GM12878 (cell line): Measurements from ENCODE around the gene OR6K3. TPM values are rescaled to one million over a fixed set of nuclear protein-coding genes. Genes with fewer than 3 reads are reported as not detected.

Experiments used
- ATAC-seq: fragments of 200-7000 bp; cut with Tn5 transposase; 3 replicates; pipeline ENCODE4 v1.9.1; 2020; ENCODE audit warnings: mild to moderate bottlenecking, moderate library complexity
- BruUV-seq: library from RNA; stranded (reverse); fragments of 400-500 nt; replicated peaks from 2 replicates; lab custom pipeline; 2021; lab: Mats Ljungman, UMichigan
- CTCF ChIA-PET: fragments of 300-600 bp; sonication (Branson Sonifier 250); formaldehyde crosslinking; extraction: SDS; loops from one replicate; lab custom pipeline; 2021; ENCODE audit warnings: inconsistent platforms; lab: Yijun Ruan, JAX
- POLR2A ChIA-PET: fragments of 350-600 bp; formaldehyde crosslinking; extraction: SDS; loops from one replicate; lab custom pipeline; 2021; ENCODE audit warnings: inconsistent platforms; lab: Charles Lee
- RAD21 ChIA-PET: fragments of 300-600 bp; sonication (Branson Sonifier 250); formaldehyde crosslinking; loops from one replicate; lab custom pipeline; 2023; ENCODE audit warnings: antibody characterized with exemption; ENCODE audit not compliant: unreplicated experiment; lab: Charles Lee
- SMC1A ChIA-PET: fragments of 300-600 bp; sonication (Branson Sonifier 250); formaldehyde crosslinking; loops from one replicate; lab custom pipeline; 2023; ENCODE audit not compliant: unreplicated experiment, uncharacterized antibody; lab: Charles Lee
- DNase-seq: peaks from one replicate; pipeline ENCODE4 v3.0.0-alpha.2; 2011; ENCODE audit warnings: low read depth, low spot score
- FAIRE-seq: peaks from 3 replicates; lab custom pipeline; 2011; peaks lifted over from hg19 to GRCh38; lab: Jason Lieb, UNC
- H2AFZ ChIP-seq: 2 replicates; pipeline ENCODE4 v1.6.0; 2011; ENCODE audit warnings: low read depth, low read length, control low read depth; ENCODE audit not compliant: control insufficient read depth
- H3K27ac ChIP-seq: 2 replicates; pipeline ENCODE4 v1.5.1; 2011; ENCODE audit warnings: control low read depth; ENCODE audit not compliant: control insufficient read depth, insufficient read depth
- H3K27me3 ChIP-seq, 2 experiments: replicated peaks in 1 of 2; 2 replicates each; pipeline versions ENCODE4 v1.6.0 to v1.6.1; 2011; ENCODE audit warnings: low read length in 1 of 2; ENCODE audit not compliant: control insufficient read depth in 2 of 2, insufficient read depth in 2 of 2
- H3K36me3 ChIP-seq, 2 experiments: 2 replicates each; pipeline ENCODE4 v1.5.1; 2011; ENCODE audit warnings: low read length in 1 of 2; ENCODE audit not compliant: control insufficient read depth in 2 of 2, insufficient read depth in 2 of 2
- H3K4me1 ChIP-seq: 2 replicates; pipeline ENCODE4 v1.6.1; 2011; ENCODE audit warnings: mild to moderate bottlenecking, low read length, moderate library complexity, mixed read lengths; ENCODE audit not compliant: control insufficient read depth, insufficient read depth
- H3K4me2 ChIP-seq: 2 replicates; pipeline ENCODE4 v1.6.0; 2011; ENCODE audit warnings: control low read depth; ENCODE audit not compliant: control insufficient read depth, insufficient read depth
- H3K4me3 ChIP-seq: fragments of 200-600 bp; sonication (generic); 2 replicates; pipeline ENCODE4 v1.5.1; 2016
- H3K79me2 ChIP-seq: 2 replicates; pipeline ENCODE4 v1.6.0; 2011; ENCODE audit warnings: low read length; ENCODE audit not compliant: control insufficient read depth, insufficient read depth
- H3K9ac ChIP-seq: 2 replicates; pipeline ENCODE4 v1.8.0; 2011; ENCODE audit warnings: low read length, control low read depth, mixed read lengths; ENCODE audit not compliant: control insufficient read depth, insufficient read depth
- H3K9me3 ChIP-seq: replicated peaks from 3 replicates; pipeline ENCODE4 v1.5.1; 2011; ENCODE audit warnings: mild to moderate bottlenecking, low read length; ENCODE audit not compliant: control insufficient read depth, insufficient read depth
- H4K20me1 ChIP-seq: 2 replicates; pipeline ENCODE4 v1.6.0; 2011; ENCODE audit not compliant: control insufficient read depth, insufficient read depth
- BHLHE40 ChIP-seq, 2 experiments: fragments of 450-650 bp in 1 of 2; IDR thresholded peaks; 2 replicates each; pipeline ENCODE4 v1.6.1; 2011 to 2017; ENCODE audit warnings: low read depth in 2 of 2, borderline replicate concordance in 1 of 2, improper control_type of control experiment in 1 of 2, low read length in 1 of 2, mild to moderate bottlenecking in 1 of 2
- GABPA ChIP-seq: IDR thresholded peaks from 2 replicates; pipeline ENCODE4 v1.6.1; 2014; ENCODE audit warnings: antibody characterized with exemption, low read depth, mild to moderate bottlenecking, inconsistent platforms
- WGBS: methylation state at CpG from one replicate; pipeline ENCODE4 v1.1.6; 2016; ENCODE audit warnings: low lambda C conversion rate; ENCODE audit not compliant: insufficient replicate concordance, insufficient coverage; ENCODE audit errors: missing lambda C conversion rate; 5-methylcytosine and 5-hydroxymethylcytosine counted together
- in situ Hi-C: fragments of 300-500 bp; cut with MboI; formaldehyde crosslinking; loops from 9 replicates; pipeline ENCODE4 v1.14.3; 2018; ENCODE audit warnings: mixed read lengths
- intact Hi-C: fragments of 100-400 bp; cut with micrococcal nuclease; formaldehyde crosslinking; loops from one replicate; pipeline ENCODE4 v1.14.2; 2022; ENCODE audit not compliant: unreplicated experiment
- polyA plus RNA-seq, 11 experiments: library from polyadenylated mRNA; depleted of rRNA in 4 of 11; unstranded in 6 of 11; stranded (reverse) in 5 of 11; fragments of >200 nt; fragmentation: Nextera tagmentation in 4 of 11; fragmentation: Illumina TruSeq in 1 of 11; extraction: Ambion mirVana in 4 of 11; extraction: Trizol in 1 of 11; gene quantifications; 1 replicate in 1 of 11; 2 replicates in 10 of 11; pipeline versions ENCODE4 v1.2.1 to v1.2.3, GENCODE V29; 2011 to 2016; ENCODE audit warnings: inconsistent platforms in 2 of 11, missing spikeins in 2 of 11, low read depth in 1 of 11
- total RNA-seq, 4 experiments: library from RNA; depleted of rRNA in 3 of 4; stranded (reverse); fragments of >200 nt in 3 of 4; fragmentation: Illumina TruSeq in 1 of 4; extraction: Trizol in 1 of 4; gene quantifications; 2 replicates each; pipeline versions ENCODE4 v1.2.1 to v1.2.3, GENCODE V29; 2013 to 2021
- TF ChIP-seq, protein P1 (sequence below): fragments of 450-650 bp; IDR thresholded peaks from 2 replicates; pipeline ENCODE4 v1.6.1; 2017; ENCODE audit warnings: mild to moderate bottlenecking, moderate library complexity
- TF ChIP-seq, protein P2 (sequence below): fragments of 150-350 bp; IDR thresholded peaks from 2 replicates; pipeline ENCODE4 v1.6.1; 2014; ENCODE audit warnings: mild to moderate bottlenecking, low read depth, low read length
- TF ChIP-seq, protein P3 (sequence below): fragments of 450-650 bp; conservative IDR thresholded peaks from 2 replicates; pipeline ENCODE4 v1.6.1; 2017; ENCODE audit warnings: mild to moderate bottlenecking, moderate library complexity

OR6K3 gene
- total and polyA plus RNA-seq, 10 of the 15 experiments (the other 5 are each of a cell fraction or from before 2014, with no cell fraction given): not detected

DNA sequence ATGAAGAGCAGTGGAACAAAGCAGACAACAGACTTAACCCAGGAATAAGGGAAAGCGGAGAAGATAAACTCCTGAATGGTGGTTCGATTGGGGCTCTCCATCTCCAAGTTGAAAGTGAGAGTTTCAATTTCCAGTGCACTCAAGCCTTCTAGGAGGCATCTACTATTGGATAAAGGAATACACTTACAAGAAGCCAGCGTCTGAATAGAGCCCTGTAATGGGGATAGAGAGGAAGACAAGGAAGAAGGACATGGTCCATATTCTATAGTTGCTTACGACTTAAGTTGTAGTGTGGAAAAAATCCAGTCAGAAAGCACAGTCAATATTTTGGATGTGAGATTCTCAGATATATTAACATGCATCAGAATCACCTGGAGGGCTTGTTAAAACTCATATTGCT, 20.0 kb downstream of the OR6K3 start, which contains the start of gene OR6K2 (continued):
- TF ChIP-seq, protein P1, sequence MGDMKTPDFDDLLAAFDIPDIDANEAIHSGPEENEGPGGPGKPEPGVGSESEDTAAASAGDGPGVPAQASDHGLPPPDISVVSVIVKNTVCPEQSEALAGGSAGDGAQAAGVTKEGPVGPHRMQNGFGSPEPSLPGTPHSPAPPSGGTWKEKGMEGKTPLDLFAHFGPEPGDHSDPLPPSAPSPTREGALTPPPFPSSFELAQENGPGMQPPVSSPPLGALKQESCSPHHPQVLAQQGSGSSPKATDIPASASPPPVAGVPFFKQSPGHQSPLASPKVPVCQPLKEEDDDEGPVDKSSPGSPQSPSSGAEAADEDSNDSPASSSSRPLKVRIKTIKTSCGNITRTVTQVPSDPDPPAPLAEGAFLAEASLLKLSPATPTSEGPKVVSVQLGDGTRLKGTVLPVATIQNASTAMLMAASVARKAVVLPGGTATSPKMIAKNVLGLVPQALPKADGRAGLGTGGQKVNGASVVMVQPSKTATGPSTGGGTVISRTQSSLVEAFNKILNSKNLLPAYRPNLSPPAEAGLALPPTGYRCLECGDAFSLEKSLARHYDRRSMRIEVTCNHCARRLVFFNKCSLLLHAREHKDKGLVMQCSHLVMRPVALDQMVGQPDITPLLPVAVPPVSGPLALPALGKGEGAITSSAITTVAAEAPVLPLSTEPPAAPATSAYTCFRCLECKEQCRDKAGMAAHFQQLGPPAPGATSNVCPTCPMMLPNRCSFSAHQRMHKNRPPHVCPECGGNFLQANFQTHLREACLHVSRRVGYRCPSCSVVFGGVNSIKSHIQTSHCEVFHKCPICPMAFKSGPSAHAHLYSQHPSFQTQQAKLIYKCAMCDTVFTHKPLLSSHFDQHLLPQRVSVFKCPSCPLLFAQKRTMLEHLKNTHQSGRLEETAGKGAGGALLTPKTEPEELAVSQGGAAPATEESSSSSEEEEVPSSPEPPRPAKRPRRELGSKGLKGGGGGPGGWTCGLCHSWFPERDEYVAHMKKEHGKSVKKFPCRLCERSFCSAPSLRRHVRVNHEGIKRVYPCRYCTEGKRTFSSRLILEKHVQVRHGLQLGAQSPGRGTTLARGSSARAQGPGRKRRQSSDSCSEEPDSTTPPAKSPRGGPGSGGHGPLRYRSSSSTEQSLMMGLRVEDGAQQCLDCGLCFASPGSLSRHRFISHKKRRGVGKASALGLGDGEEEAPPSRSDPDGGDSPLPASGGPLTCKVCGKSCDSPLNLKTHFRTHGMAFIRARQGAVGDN: no peak
- TF ChIP-seq GABPA: no peak
- TF ChIP-seq BHLHE40 (IDR thresholded peaks at IDR 0.05; ENCODE audit: borderline replicate concordance in 1 of 2, low read depth in 2 of 2, low read length in 1 of 2): no peak

DNA sequence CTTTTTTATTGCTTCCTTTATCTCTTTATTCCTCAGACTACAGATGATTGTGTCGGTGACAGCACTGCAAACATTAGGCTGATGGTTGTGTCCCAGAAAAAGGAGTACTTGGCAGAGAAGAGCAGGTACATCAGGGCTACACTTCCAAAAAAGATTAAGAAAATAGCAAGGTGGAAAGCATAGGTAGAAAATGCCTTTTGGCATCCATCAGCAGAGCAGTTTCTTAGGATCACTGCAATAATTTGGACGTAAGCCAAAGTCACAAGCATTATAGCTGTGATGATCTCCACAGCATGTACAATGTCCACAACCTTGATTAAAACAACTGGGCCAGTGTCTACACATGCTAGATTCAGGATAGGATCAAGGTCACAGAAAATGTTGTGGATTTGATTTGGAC, 25.9 kb downstream of the OR6K3 start:
- in situ Hi-C loops: no loop called here
- H3K27ac ChIP-seq: no peak overlapping the region

More for the DNA sequence above, 25.9 kb downstream of the OR6K3 start:
- intact Hi-C loops: no loop called here
- no peak for FAIRE-seq
- Histone ChIP-seq H3K4me2 (no peak overlapping the region), H4K20me1 (no peaks in the 10 kb centered on the region), H3K27me3 (no peaks in the 10 kb centered on the region), H3K36me3 (no peaks in the 10 kb centered on the region), H2AFZ (no peak overlapping the region), H3K9ac (no peak overlapping the region), H3K4me3 (no peak overlapping the region), H3K4me1 (no peaks in the 10 kb centered on the region), H3K79me2 (no peaks in the 10 kb centered on the region), H3K9me3 (no peaks in the 10 kb centered on the region)
- ATAC-seq: no peak
- BruUV-seq: no TSS peak
- POLR2A ChIA-PET: no interaction called here
- SMC1A ChIA-PET: no interaction called here
- RAD21 ChIA-PET: no interaction called here
- CTCF ChIA-PET: no interaction called here
- no peak for DNase-seq
- WGBS: 75% methylated on average over 2 of the region's 2 CpGs
- TF ChIP-seq, protein P2, sequence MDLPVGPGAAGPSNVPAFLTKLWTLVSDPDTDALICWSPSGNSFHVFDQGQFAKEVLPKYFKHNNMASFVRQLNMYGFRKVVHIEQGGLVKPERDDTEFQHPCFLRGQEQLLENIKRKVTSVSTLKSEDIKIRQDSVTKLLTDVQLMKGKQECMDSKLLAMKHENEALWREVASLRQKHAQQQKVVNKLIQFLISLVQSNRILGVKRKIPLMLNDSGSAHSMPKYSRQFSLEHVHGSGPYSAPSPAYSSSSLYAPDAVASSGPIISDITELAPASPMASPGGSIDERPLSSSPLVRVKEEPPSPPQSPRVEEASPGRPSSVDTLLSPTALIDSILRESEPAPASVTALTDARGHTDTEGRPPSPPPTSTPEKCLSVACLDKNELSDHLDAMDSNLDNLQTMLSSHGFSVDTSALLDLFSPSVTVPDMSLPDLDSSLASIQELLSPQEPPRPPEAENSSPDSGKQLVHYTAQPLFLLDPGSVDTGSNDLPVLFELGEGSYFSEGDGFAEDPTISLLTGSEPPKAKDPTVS: no peak
- TF ChIP-seq, protein P3, sequence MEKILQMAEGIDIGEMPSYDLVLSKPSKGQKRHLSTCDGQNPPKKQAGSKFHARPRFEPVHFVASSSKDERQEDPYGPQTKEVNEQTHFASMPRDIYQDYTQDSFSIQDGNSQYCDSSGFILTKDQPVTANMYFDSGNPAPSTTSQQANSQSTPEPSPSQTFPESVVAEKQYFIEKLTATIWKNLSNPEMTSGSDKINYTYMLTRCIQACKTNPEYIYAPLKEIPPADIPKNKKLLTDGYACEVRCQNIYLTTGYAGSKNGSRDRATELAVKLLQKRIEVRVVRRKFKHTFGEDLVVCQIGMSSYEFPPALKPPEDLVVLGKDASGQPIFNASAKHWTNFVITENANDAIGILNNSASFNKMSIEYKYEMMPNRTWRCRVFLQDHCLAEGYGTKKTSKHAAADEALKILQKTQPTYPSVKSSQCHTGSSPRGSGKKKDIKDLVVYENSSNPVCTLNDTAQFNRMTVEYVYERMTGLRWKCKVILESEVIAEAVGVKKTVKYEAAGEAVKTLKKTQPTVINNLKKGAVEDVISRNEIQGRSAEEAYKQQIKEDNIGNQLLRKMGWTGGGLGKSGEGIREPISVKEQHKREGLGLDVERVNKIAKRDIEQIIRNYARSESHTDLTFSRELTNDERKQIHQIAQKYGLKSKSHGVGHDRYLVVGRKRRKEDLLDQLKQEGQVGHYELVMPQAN: no peak
